HG02763 (cell line): ENCODE data around the gene MYO19.
"Not testable (repeated sequence)": the region's sequence is repeated elsewhere in the genome, so short reads cannot be mapped to it uniquely, and the experiment has no call there.

Source experiments
- ATAC-seq: cut with Tn5 transposase; IDR thresholded peaks from one replicate; pipeline ENCODE4 v1.9.1; 2021; ENCODE audit warnings: mild to moderate bottlenecking, moderate library complexity; ENCODE audit not compliant: unreplicated experiment

Gene MYO19

DNA sequence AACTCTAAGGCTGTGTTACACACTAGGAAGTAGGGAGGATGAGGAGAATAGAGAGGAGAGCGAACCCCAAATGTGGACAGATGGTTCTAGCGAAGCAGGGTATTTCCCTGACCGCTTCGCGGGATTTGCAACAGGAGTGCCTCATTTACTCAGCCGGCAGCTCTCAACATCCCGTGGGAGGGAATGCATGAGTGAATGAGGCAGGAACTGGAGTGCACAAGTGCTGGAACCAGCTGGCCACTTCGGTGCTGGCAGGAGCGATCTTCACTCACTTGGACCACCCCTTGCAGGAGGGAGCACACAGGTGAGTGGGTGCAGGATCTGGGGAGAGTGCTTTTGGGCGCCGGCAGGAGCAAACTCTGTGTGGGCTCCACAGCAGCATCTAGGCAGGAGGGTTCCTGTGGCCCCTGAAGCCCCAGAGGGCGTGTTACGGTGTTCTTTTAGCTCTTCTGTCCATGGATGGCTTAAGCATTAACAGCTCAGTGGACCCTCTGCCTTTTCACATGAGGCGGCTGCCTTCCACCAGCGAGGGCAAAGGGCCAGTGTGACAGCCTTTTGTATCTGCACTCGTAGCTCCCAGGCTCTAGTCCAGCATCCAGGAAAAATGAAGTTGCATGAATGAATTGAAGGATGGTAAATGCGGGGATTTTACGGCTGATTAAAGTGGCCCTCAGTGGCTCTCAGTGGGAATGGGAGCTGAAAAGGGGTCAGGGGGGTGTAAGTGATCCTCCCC is 65.6 kb downstream of the MYO19 start:
- no peak for ATAC-seq

DNA sequence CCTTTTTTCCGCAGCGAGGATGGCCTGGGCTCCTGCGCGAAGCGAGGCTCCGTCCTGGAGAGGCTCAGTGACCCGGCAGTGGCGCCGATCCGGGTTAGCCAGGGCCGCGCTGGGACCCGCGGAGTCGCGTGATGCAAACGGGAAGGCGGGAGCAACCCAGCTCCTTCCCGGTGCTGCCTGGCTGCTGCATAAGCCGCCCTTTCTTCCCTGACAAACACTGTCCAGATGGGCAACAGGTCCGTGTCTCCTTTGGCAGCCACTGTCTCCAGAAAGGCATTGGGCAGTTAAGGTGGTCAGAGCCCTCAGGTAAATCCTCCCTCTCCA is 69.9 kb downstream of the MYO19 start:
- ATAC-seq: no peak

DNA sequence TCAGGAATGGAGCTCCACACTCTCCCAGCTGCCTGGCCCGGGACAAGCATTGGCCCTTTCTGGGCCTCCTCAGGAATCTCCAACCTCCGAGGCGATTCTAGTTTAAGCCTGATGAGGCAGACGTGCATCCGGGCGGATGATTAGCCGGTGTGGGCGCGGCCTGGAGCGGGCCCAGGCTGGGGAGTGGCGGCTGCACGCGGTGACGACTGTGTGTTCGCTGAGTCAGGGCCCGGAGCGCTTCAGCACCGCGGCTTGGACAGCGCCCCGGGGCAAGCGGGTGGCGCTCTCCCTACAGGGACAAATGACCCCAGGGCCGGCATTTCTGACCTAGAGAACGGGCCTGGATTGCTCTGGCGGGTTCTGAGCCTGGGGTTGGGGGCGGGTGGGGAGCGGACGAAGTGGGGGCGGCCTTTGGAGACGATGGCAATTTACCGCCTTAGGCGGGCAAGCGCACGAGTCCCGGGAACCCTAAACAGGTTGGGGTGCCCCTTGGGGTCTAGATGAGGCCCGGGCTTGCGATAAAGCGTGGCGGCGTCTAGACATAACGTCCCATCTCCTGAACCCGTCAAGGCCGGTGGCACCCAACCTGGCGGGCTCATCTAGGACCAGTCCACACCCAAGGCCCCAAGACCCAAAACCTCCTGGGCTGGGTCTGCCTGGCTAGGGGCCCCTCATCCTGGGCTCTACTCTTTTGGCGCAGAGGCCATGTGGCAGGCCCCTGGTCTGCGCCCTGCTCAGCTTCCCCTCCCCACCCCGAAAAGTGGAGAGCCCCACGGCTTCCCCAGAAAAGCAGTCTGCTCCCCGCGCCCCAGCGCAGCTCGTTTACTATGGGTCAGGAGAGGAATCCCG is 70.5 kb downstream of the MYO19 start:
- ATAC-seq: no peak

DNA sequence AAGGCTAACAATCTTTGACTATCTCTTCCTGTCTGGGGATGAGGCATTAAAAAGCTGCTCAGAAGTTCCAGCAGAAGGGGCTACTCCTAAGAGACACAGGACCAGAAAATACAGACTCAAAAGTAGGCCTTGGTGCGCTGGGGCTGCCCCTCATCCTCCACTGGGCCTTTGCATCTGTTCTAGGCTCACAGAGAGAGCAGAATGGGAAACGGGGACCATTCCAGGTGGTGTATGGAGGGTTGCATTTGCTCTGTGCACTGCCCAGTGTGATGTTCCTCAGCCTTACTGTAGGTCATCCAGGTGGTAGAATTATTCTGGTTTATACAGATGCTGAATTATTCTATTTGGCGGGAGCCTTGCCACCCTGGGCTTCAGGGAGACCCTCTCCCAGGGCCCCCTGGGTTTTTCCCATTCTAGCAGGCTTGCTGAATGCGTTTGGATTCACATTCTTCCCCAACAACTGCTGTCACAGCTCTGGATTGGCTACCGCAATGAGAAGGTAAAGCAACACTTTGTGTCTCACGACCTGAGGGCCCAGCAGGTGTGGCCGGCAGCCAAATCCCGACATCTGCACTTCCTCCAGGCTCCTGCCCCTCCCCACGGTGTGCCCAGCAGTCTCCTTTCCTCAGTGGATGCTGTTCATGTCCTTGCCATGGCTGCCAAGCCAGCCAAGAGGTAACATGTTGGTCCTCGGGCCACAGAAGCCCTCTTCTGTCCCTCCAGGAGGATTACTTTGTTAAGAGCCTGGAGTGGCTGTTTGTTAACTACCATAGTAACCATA is 73.1 kb downstream of the MYO19 start:
- no peak for ATAC-seq

DNA sequence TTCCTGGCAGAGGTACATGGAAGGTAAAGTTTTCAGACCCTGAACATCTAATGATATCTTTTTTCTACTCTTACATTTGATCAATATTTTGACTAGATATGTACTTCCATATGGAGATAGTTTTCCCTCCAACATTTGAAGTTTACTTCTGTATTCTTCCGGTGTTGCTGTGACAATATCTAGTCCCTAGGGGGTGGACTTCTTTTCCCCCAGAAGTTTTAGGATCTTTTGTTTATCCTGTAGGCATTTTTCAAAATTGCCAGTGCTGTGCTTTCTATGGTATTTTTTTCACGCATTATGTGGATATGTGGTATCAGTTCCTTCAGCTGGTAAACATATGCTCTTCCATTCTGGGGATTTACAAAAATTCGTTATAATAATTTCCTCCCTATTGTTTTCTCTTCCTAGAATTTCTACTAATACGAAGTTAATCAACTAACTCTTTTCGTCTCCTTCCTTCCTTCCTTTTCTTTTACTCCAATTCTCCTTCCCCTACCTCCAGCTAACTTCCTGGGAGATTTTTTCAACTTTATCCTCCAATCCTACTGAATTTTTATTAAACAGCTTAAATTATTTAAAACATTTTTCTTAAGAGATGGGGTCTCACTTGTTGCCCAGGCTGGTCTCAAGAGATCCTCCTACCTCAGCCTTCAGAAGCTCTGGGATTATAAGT is 74.3 kb downstream of the MYO19 start:
- ATAC-seq: no peak

DNA sequence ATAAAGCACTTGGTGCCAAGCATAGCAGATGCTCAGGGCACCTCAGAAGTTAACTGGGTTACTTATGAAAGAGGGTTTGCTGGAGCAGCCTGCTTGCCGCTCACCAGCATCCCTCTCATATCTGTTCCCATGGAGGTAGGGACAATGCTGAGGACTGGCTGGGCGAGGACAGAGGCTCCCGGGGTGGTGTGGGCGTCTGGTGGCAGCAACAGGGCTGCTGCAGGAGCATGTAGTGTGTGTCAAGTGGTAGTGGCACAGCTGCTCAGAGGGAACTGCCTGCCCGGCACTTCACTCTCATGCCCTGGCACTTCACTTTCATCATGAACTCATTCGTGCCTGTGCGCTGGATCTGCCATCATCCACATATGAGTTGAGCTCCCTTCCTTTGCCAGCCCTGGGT is 75.1 kb downstream of the MYO19 start:
- ATAC-seq: no peak

DNA sequence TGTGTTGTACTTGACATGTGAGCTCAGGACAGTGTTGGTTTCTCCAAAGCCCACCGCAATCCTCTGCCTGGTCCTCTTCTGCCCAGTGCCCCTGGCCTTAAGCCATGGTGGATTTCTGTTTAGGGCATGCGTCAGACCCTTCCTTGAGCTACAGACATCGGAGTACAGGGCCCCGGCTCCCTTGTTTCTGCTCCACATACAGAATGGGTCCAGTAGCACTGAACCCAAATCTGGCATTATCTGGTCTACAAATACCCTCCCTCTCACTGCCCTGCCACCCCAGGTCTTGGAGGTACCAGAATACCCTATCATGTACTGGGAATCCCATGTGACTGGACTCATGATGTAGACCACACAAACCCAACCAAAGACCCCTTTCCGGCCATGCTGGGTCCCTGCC is 75.6 kb downstream of the MYO19 start:
- ATAC-seq: no peak

DNA sequence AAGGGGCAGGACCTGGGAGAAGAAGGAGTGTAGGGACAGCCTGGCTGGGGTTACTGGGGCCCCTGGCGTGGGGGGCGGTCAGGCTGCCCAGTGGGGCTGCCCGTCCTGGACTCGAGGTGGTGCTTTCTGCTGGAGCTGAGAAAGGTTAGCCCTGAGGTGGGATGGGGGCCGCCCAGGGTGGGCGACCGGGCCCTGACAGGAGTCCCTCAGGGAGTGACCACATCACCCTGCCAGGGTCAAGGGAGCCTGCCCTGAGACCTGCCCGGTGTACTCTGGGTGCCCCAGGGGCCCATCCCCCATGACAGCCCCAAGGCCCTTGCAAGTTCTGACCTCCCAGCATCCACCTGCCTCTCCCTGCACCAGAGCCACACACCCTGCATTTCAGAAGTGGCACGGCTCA is 77.0 kb downstream of the MYO19 start:
- not testable (repeated sequence) for ATAC-seq

DNA sequence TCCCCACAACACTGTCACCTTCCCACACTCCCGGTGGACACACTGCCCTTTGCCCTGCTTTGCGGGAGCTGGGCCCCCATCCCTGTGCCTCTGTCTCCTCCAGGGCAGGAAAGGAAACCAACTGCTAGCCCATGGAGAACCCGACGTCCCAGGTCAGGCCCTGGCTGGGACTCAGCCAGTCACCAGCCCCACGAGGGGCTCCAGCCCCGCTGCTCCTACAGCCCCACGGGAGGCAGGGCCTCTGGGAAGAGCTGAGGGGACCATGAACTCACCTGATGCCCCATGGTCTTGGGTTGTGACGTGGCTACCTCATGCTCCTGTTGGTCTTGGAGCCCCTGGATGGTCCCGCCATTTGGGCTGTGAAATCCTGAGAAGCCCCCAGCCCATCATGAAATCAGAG is 81.8 kb downstream of the MYO19 start:
- not testable (repeated sequence) for ATAC-seq

DNA sequence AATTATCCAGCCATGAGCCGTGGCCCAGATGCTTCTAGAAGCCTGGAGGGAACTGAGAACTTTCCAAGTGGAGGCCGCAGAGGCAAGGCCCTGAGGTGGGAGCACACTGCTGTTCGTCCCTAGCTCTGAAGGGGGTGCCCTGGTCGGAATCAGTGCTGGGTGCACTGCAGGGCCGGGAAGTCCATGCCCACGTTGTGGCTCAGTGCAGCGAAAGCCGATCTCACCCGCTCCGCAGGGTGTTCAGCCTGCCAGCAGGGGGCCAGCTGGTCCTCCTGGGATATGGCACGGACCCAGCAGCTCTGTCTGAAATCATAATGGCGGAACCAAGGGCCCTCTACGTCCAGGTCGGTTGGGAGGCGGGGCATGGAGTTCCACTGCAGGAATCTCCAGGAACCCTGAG is 84.7 kb downstream of the MYO19 start:
- ATAC-seq: not testable (repeated sequence)
